SIG-M5 treated with dmso at 0.1 percent for 504 hours (cell line): ENCODE measurements around the gene MPPE1.
A peak's percentile ranks its signal among the peaks of the same experiment; 100 is the strongest.

Source experiments
- DNase-seq: peaks from one replicate; lab custom pipeline; 2025; ENCODE audit not compliant: unreplicated experiment; lab: John Stamatoyannopoulos, UW

The MPPE1 gene

GRCh38 chr18:11884396-11885030 is 23.6 kb downstream of the MPPE1 start:
- DNase-seq, result peak; percentile 34

DNA sequence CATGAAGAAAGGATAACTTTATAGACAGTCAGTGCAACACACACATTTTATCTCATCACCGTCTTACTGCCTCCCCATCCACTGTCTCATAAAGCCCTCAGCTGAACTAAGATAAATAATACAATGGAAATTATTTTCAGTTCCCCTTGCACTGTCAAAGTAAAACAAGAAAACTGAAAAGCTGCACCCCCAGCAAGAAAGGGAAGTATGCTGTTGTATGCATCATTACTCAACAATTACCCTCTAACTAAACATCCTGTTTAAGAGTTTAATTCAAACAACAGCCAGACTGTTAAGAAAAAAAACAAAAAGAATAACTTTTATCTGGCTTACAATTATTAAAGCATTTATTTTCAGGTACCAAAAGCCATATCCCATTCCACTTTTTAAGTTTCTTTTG is 25.0 kb downstream of the MPPE1 start:
- peak; percentile 95 for DNase-seq

GRCh38 chr18:11882636-11883035 is 25.5 kb downstream of the MPPE1 start:
- DNase-seq, result peak; percentile 29

DNA sequence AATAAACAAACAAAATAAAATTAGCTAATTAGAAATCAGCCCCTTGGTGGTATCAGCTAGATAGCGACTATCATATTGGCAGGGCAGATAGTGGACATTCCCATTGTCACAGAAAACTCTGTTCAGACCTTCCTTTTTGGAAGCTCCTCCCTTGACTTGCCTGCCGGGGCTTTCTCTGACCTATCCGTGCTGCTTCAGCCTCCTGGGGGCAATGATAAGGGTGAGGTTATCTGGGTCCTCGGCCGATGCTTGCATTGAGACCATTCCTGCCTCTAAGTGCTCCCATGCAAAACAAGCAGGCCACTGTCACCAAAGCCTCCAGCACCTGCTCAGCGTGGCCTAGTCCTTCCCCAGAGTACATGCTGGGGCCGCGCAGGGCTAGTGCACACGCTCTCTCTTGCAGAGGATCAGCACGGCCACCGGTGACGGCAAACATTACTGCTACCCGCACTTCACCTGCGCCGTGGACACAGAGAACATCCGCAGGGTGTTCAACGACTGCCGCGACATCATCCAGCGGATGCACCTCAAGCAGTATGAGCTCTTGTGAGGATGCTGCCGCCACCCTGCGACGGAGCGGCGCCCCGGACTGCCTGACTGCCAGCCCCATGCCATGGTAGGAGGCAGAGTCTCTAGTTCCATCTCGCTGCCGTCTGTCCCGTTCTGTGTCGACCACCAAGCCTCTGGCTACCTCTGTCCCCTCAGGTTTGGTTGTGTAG is 27.4 kb downstream of the MPPE1 start:
- no peak for DNase-seq

- DNase-seq, result no peak
These were observed 30.5 kb downstream of the MPPE1 start for GRCh38 chr18:11877497-11878135.

DNA sequence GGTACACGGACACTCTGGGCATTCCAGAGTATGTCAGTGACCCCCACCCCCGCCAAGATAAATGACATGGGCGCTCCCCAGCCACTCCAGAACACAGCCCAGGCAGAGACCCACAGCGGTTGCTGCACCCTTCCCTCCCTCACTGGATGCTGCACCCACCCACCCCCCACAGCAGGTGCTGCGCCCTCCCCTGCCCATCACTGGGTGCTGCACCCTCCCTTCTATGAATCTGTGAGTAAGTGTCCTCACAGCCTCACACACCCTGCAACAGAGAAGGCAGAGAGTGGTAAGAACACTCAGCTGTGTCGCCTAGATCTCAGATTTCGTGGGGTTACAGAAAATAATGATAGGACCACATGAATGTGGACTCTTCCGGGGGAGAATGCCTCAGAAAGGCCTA is 33.4 kb downstream of the MPPE1 start:
- DNase-seq, result no peak

DNA sequence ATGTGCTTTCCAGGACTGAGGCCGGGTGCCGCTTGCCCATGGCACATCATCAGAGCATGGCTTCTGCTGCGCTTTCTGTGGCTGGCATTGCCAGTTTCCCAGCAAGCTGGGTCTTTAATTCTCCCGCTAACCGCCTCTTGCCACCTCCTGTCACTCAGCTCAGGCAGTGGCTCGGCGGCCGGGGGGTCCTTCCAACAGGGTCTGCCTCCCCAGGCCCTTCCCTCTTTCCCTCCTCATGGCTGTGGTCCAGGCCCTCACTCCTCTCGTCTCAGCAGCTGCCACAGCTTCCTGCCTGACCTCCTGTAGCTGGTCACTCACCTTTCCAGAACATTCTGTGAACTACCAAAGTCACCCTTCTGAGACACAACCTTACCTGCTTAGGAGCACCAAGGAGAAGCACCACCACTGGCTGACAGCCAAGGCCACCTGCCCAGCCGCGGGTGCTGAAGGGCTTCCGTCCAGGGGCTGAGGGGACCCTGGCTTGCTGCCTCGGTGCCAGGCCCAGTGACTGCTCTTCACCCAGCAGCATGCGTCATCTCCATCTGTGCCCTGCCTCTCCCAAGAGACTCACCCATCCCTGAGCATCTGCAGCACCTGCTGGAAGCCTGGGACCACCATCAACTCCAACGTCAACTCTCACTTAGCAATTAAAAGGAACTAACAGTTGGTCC is 34.3 kb downstream of the MPPE1 start:
- no peak for DNase-seq

DNA sequence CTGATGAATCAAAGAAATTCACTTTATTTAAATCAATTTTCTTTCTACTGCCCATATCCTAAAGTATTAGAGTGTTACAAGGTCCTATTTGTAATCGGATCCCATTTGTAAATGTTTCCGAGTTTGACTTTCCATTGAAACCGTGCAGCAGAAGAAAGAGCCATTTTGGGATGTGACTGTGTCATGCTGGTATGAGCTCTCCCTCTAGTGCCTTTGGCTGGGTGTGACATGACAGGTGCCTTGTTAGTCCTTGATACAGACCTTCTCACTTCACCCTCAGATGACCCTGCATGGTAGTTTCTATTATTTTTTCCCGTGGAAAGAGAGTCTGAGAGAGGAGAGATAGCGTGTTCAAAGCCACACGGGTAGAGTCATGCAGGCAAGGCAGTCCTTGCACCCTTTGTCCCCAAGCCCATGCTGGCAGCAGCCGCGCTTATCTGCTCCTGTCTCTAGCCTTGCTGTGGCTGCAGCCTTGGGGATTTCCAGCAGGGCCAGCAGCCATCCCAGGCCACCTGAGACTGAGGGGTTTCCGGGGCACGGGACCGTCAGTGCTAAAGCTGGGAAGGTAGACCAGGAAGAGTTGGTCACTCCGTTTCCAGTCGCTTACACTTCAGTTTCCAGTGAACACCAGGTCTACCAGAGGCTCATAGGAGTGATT is 35.5 kb downstream of the MPPE1 start:
- peak; percentile 37 for DNase-seq

DNA sequence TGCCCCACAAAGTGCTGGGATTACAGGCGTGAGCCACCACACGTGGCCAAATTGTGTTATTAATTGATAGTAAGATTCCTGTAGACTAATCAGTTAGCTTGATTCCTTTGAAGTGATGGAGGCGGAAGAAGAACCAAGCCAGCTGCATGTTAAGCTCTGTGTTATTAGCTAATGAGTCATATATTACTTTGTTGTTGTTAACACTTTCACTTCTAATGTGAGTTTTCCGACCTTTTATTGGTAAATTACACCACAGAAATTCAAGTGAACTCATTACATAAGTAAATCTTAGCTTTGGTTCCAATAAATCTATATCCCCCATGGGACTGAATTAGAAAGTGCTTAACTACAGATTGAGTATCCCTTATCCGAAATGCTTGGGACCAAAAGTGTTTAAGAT is 36.6 kb downstream of the MPPE1 start:
- no peak for DNase-seq

DNA sequence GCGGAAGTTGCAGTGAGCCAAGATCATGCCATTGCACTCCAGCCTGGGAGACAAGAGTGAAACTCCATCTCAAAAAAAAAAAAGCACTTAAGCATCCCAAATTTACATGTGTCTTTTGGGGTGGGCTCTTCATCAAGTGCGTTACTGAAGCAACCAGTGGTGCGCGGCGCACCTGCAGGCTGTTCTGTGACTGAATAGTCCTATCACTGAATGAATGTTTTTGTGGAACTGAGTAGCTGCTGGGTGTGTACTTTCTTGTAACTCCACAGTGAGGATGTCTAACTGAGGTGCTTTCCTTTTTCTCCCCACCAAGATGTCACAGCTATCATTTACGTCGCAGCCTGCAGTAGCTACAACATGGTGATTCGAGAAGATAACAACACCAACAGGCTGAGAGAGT is 39.9 kb downstream of the MPPE1 start:
- DNase-seq, result no peak

- no peak for DNase-seq
These were observed 41.4 kb downstream of the MPPE1 start for GRCh38 chr18:11866764-11867163.

DNA sequence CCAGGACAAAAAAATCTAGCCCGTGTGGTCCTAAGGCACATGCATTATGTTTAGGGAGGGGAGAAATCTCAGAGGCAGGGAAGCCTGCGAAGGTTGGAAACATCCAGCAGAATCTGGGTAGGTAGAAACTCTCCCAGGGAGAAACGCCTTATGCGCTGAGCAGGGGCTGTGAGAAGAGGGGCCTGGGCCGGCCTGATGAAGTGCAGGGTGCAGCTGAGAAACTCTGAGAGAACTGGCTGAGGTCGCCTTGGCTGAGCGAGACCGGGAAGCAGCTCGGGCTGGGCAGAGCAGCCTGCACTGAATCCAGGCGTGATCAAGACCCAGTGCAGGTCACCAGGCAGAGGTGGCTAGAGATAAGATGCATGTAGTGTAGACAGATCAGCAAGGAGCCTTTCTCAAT is 41.8 kb downstream of the MPPE1 start:
- DNase-seq, result no peak

DNA sequence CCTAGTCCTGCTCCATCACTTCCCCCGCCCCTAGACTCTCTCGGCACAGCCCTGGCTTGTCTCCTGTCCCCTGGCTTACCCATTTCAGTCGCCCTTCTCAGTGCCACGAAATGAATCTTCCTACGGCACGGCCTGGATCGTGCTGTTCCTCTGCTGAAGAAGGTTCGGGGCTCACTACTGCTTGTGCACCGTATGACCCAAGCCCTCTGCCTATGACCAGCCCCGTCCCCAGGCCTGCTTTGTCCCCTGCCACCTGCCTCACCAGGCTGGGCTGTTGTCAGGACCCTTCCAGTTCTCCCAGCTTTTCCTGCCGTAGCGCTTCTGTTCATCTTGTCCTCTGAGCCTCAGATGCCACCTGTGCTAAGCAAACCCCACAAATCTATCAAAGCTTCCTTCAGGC is 43.0 kb downstream of the MPPE1 start:
- no peak for DNase-seq

GRCh38 chr18:11864471-11864870 is 43.6 kb downstream of the MPPE1 start:
- no peak for DNase-seq

DNA sequence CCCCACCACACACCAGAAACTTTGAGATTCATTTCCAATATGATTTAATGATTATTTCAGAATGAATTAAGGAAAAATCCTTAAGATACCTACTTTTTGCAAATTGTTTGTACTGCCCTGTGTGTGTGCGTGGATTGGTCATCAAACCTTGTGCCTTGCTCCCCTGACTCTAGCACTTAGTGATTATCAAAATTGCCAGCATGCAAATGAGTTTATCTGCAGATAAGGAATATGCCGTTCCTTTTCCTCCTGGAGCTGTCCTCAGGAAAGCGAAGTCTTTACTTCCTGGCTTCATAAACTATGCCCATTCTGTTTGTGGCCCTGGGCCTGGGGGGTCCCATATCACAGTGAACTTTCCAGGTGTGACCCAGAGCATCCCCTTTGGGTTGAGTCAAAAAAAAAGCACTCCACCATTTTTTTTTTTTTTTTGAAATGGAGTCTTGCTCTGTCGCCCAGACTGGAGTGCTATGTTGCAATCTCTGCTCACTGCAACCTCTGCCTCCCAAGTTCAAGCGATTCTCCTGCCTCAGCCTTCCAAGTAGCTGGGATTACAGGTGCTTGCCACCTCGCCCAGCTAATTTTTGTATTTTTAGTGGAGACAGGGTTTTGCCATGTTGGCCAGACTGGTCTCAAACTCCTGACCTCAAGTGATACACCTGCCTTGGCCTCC is 45.5 kb downstream of the MPPE1 start:
- no peak for DNase-seq

GRCh38 chr18:11861583-11862288 is 46.4 kb downstream of the MPPE1 start:
- DNase-seq, result no peak

GRCh38 chr18:11860594-11861450 is 47.3 kb downstream of the MPPE1 start:
- DNase-seq, result no peak

- DNase-seq, result no peak
These were observed 48.2 kb downstream of the MPPE1 start for GRCh38 chr18:11859903-11860407.

DNA sequence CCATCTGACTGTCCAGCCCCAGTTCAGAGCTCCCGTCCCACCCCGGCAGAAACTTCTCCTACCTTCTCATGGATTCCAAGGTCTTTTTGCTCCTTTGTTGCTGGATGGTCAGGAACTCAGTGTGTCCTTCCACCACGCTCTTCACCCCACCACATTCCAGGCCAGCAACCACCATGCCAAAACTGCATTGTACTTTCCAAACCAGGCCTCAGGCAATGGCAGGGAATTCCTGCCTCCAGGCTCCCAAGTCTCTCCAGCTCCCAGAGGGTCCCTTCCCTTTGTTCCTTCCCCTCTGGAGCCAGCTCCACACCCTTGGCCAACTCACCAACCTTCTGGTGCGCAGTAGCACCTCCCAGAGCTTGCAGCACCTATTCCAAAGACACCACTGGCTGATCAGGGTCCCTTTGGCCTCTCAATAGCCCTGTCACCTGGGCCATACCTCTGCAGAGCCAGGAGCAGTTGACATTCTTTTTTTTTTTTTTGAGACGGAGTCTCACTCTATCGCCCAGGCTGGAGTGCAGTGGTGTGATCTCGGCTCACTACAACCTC is 48.8 kb downstream of the MPPE1 start:
- DNase-seq, result no peak
